A549 (cell line): ENCODE data around the gene RPN2. TPM values are rescaled to one million over a fixed set of nuclear protein-coding genes. Genes with fewer than 3 reads are reported as not detected.

ENCODE experiments used
- ATAC-seq, 2 experiments: fragments of 200-7000 bp in 1 of 2; fragments of >200 bp in 1 of 2; cut with Nextera tagmentation in 1 of 2; cut with Tn5 transposase in 1 of 2; 3 replicates each; pipeline versions ENCODE4 v1.8.0 to v1.9.1; 2018 to 2020; ENCODE audit warnings: mild to moderate bottlenecking in 1 of 2, moderate library complexity in 1 of 2
- CTCF ChIA-PET: fragments of 300-600 bp; sonication (Branson Sonifier 250); formaldehyde crosslinking; extraction: SDS; loops from one replicate; lab custom pipeline; 2021; ENCODE audit warnings: antibody characterized with exemption, inconsistent platforms; lab: Yijun Ruan, JAX
- POLR2A ChIA-PET: fragments of 350-600 bp; formaldehyde crosslinking; extraction: SDS; loops from one replicate; lab custom pipeline; 2021; ENCODE audit warnings: antibody characterized with exemption, inconsistent platforms; lab: Yijun Ruan, JAX
- DNase-seq, 2 experiments: peaks; one replicate each; pipeline versions ENCODE4 v3.0.0 to v3.0.0-alpha.2; 2011 to 2016; ENCODE audit warnings: low read depth in 1 of 2, low spot score in 1 of 2
- FAIRE-seq: peaks from 2 replicates; lab custom pipeline; 2011; peaks lifted over from hg19 to GRCh38; lab: Jason Lieb, UNC
- H3K27ac ChIP-seq, 2 experiments: fragments of >200 bp; sonication (Bioruptor Twin); formaldehyde crosslinking; 3 replicates each; pipeline ENCODE4 v1.5.1; 2016 to 2017
- H3K4me1 ChIP-seq: fragments of >200 bp; sonication (Bioruptor Twin); formaldehyde crosslinking; 3 replicates; pipeline ENCODE4 v1.6.1; 2016
- H3K4me2 ChIP-seq: fragments of >200 bp; sonication (Bioruptor Twin); formaldehyde crosslinking; 3 replicates; pipeline ENCODE4 v1.6.1; 2016
- H3K4me3 ChIP-seq: fragments of >200 bp; sonication (Bioruptor Twin); formaldehyde crosslinking; 3 replicates; pipeline ENCODE4 v1.5.1; 2016
- H3K9me3 ChIP-seq: fragments of >200 bp; sonication (Bioruptor Twin); formaldehyde crosslinking; 3 replicates; pipeline ENCODE4 v1.6.1; 2016
- ATOH8 ChIP-seq: fragments of 250-450 bp; sonication (Bioruptor Pico); IDR thresholded peaks from 2 replicates; pipeline ENCODE4 v1.5.0; 2020; ENCODE audit warnings: low read depth, mild to moderate bottlenecking, moderate library complexity
- BHLHE40 ChIP-seq: IDR thresholded peaks from 2 replicates; pipeline ENCODE4 v1.6.1; 2012; ENCODE audit warnings: low read depth, low read length, inconsistent platforms
- CTCF ChIP-seq: fragments of >200 bp; sonication (Bioruptor Twin); formaldehyde crosslinking; IDR thresholded peaks from 3 replicates; pipeline ENCODE4 v1.5.1; 2016
- EP300 ChIP-seq, 2 experiments: fragments of >200 bp; sonication (Bioruptor Twin); formaldehyde crosslinking; IDR thresholded peaks; 2 replicates in 1 of 2; 3 replicates in 1 of 2; pipeline ENCODE4 v1.6.1; 2016 to 2017
- ESRRA ChIP-seq: fragments of 150-350 bp; IDR thresholded peaks from 2 replicates; pipeline ENCODE4 v1.6.1; 2014; ENCODE audit warnings: mild to moderate bottlenecking, low read length, borderline replicate concordance
- HES2 ChIP-seq: fragments of >200 bp; sonication (Bioruptor Twin); formaldehyde crosslinking; IDR thresholded peaks from 2 replicates; pipeline ENCODE4 v1.6.1; 2016
- HEYL ChIP-seq: fragments of 250-450 bp; sonication (Bioruptor Pico); IDR thresholded peaks from 2 replicates; pipeline ENCODE4 v1.8.0; 2021; ENCODE audit warnings: mild to moderate bottlenecking, moderate library complexity
- HOXA7 ChIP-seq: fragments of 250-450 bp; sonication (Bioruptor Pico); IDR thresholded peaks from 2 replicates; pipeline ENCODE4 v1.5.0; 2020; ENCODE audit warnings: mild to moderate bottlenecking, moderate library complexity
- HOXB5 ChIP-seq: fragments of 250-450 bp; sonication (Bioruptor Pico); IDR thresholded peaks from 2 replicates; pipeline ENCODE4 v1.5.0; 2020; ENCODE audit warnings: mild to moderate bottlenecking, moderate library complexity
- KDM5A ChIP-seq: fragments of 200-600 bp; sonication (generic); IDR thresholded peaks from 2 replicates; pipeline ENCODE4 v1.6.1; 2016; ENCODE audit warnings: antibody characterized with exemption, mild to moderate bottlenecking
- MAX ChIP-seq: IDR thresholded peaks from 2 replicates; pipeline ENCODE4 v1.6.1; 2012
- PBX3 ChIP-seq: IDR thresholded peaks from 2 replicates; pipeline ENCODE4 v1.6.1; 2012
- PHF8 ChIP-seq: fragments of 200-600 bp; sonication (generic); IDR thresholded peaks from 2 replicates; pipeline ENCODE4 v1.6.1; 2016; ENCODE audit warnings: low read depth, mild to moderate bottlenecking, antibody characterized with exemption, moderate library complexity, borderline replicate concordance
- POLR2AphosphoS2 ChIP-seq: conservative IDR thresholded peaks from 2 replicates; pipeline ENCODE4 v1.6.1; 2012; ENCODE audit warnings: low read length, improper control_type of control experiment, inconsistent platforms
- RAD21 ChIP-seq, 2 experiments: fragments of >200 bp in 1 of 2; sonication (Bioruptor Twin) in 1 of 2; formaldehyde crosslinking in 1 of 2; IDR thresholded peaks in 1 of 2; conservative IDR thresholded peaks in 1 of 2; 2 replicates in 1 of 2; 3 replicates in 1 of 2; pipeline ENCODE4 v1.6.1; 2012 to 2018; ENCODE audit warnings: inconsistent platforms in 1 of 2
- RNF2 ChIP-seq: fragments of 200-600 bp; sonication (generic); IDR thresholded peaks from 2 replicates; pipeline ENCODE4 v1.6.1; 2016; ENCODE audit warnings: low read depth, mild to moderate bottlenecking, antibody characterized with exemption, moderate library complexity, borderline replicate concordance
- TP53 ChIP-seq: fragments of 250-450 bp; sonication (Bioruptor Pico); IDR thresholded peaks from 2 replicates; pipeline ENCODE4 v1.5.0; 2021; ENCODE audit warnings: mild to moderate bottlenecking, moderate library complexity
- ZFP36 ChIP-seq: fragments of 450-650 bp; IDR thresholded peaks from 2 replicates; pipeline ENCODE4 v1.6.1; 2014; ENCODE audit warnings: borderline replicate concordance; ENCODE audit not compliant: partially characterized antibody
- WGBS: methylation state at CpG from one replicate; pipeline ENCODE4 v1.1.6; 2017; ENCODE audit errors: missing lambda C conversion rate; 5-methylcytosine and 5-hydroxymethylcytosine counted together
- polyA plus RNA-seq, 4 experiments: library from polyadenylated mRNA; depleted of rRNA in 3 of 4; stranded (reverse); fragments of >200 nt; fragmentation: RNase III in 1 of 4; extraction: RNeasy Plus Mini Kit Qiagen cat#74134 plus additional on column Dnase treatment in 1 of 4; gene quantifications; 2 replicates in 3 of 4; 3 replicates in 1 of 4; pipeline ENCODE4 v1.2.3, GENCODE V29; 2011 to 2017

The RPN2 gene
- polyA plus RNA-seq, 2 of the 4 experiments (the other 2 are of a cell fraction) = 282 to 391 TPM

- no peaks in the 10 kb centered on the region for H3K4me1 ChIP-seq
- H3K27ac ChIP-seq = no peak overlapping the region
- CTCF ChIA-PET = interaction anchor here (1.2 to 3.4 kb wide), 4 partner anchors 9 to 54 kb away, joined by 3 to 11 read pairs (median 6); no protein-coding TSS in a partner anchor
- H3K4me2 ChIP-seq = no peak overlapping the region
- no peak for ATAC-seq
- FAIRE-seq = no peak
- no peak for DNase-seq
- H3K9me3 ChIP-seq = no peaks in the 10 kb centered on the region
- H3K4me3 ChIP-seq = no peak overlapping the region
- WGBS = 94% methylated on average over 2 of the region's 2 CpGs
- no peak for TF ChIP-seq ZFP36
- no peak for TF ChIP-seq CTCF
- TF ChIP-seq ATOH8 (CRISPR knock-in tag) = no peak
- POLR2A ChIA-PET = no interaction called here
These were observed 70.2 kb downstream of the RPN2 start for GRCh38 chr20:37249304-37249703.

- ATAC-seq (no peak), DNase-seq (no peak), FAIRE-seq (no peak)
- H3K4me2 ChIP-seq = no peak overlapping the region
- H3K9me3 ChIP-seq = no peaks in the 10 kb centered on the region
- no peak overlapping the region for H3K4me3 ChIP-seq
- ChIA-PET CTCF (interaction anchor here (0.7 to 3.4 kb wide), 5 partner anchors 8 to 283 kb away, joined by 3 to 11 read pairs (median 6); partner anchors contain the start of gene MANBAL), POLR2A (no interaction called here)
- H3K27ac ChIP-seq = no peak overlapping the region
- WGBS = 91% methylated on average over 15 of the region's 15 CpGs
- no peak for TF ChIP-seq HOXB5 (CRISPR knock-in tag)
- TF ChIP-seq PHF8 = no peak
- TF ChIP-seq PBX3 = no peak
- TF ChIP-seq TP53 = no peak
- TF ChIP-seq BHLHE40 = no peak
- no peak for TF ChIP-seq POLR2AphosphoS2
- no peak for TF ChIP-seq HEYL (CRISPR knock-in tag)
- H3K4me1 ChIP-seq = no peaks in the 10 kb centered on the region
These were observed 72.8 kb downstream of the RPN2 start for GRCh38 chr20:37251825-37252477.

- H3K27ac ChIP-seq = no peak overlapping the region
- ChIA-PET POLR2A (no interaction called here), CTCF (interaction anchor here (0.7 to 1.7 kb wide), 2 partner anchors 12 to 18 kb away, joined by 3 to 5 read pairs; no protein-coding TSS in a partner anchor)
- DNase-seq (no peak), ATAC-seq (no peak), FAIRE-seq (no peak)
- TF ChIP-seq ESRRA (no peak), HES2 (no peak), MAX (no peak), PHF8 (no peak), HOXA7 (no peak), EP300 (IDR thresholded peaks at IDR 0.05) (no peak), RAD21 (conservative IDR thresholded peaks at IDR 0.05 in 1 of 2, IDR thresholded peaks at IDR 0.05 in 1 of 2) (no peak), KDM5A (no peak), RNF2 (no peak)
- 85% methylated on average over 12 of the region's 12 CpGs for WGBS
- no peak overlapping the region for H3K4me2 ChIP-seq
- no peaks in the 10 kb centered on the region for H3K9me3 ChIP-seq
- no peaks in the 10 kb centered on the region for H3K4me1 ChIP-seq
- no peak overlapping the region for H3K4me3 ChIP-seq
These were observed 74.0 kb downstream of the RPN2 start for GRCh38 chr20:37253087-37253486.
